Right lobe of liver (tissue), 6 donors: ENCODE measurements around the gene BOLA1. TPM values are rescaled to one million over a fixed set of nuclear protein-coding genes. Genes with fewer than 3 reads are reported as not detected.
"Not testable (repeated sequence)": the region's sequence is repeated elsewhere in the genome, so short reads cannot be mapped to it uniquely, and the experiment has no call there.

Experiments used
- ATAC-seq, 4 donors: fragments of 200-7000 bp; cut with Tn5 transposase; one replicate each; pipeline ENCODE4 v1.9.1; 2020; ENCODE audit warnings: mild to moderate bottlenecking in 4 of 4, moderate library complexity in 4 of 4
- DNase-seq, 3 donors: peaks; one replicate each; pipeline ENCODE4 v3.0.0-alpha.2; 2020
- H3K27ac ChIP-seq, 3 donors: fragments of 200-600 bp; one replicate each; pipeline ENCODE4 v1.8.0; 2022
- H3K27me3 ChIP-seq, 2 donors: fragments of 200-600 bp; one replicate each; pipeline ENCODE4 v1.8.0; 2022
- H3K36me3 ChIP-seq, 4 donors: fragments of 200-600 bp; sonication (generic) in 1 of 4; one replicate each; pipeline versions ENCODE4 v1.5.1 to v1.8.0; 2017 to 2022; ENCODE audit warnings: control low read depth in 1 of 4
- H3K4me1 ChIP-seq, 4 donors: fragments of 200-600 bp; sonication (generic) in 1 of 4; one replicate each; pipeline versions ENCODE4 v1.5.1 to v1.8.0; 2017 to 2022; ENCODE audit warnings: control low read depth in 1 of 4
- H3K4me3 ChIP-seq, 3 donors: fragments of 200-600 bp; one replicate each; pipeline ENCODE4 v1.8.0; 2022
- H3K9me3 ChIP-seq, 4 donors: fragments of 200-600 bp; sonication (generic) in 1 of 4; one replicate each; pipeline versions ENCODE4 v1.5.1 to v1.8.0; 2017 to 2022; ENCODE audit warnings: control low read depth in 1 of 4
- CTCF ChIP-seq, 4 donors: fragments of 200-600 bp in 3 of 4; fragments of 450-650 bp in 1 of 4; IDR thresholded peaks; one replicate each; pipeline versions ENCODE4 v1.5.1 to v1.8.0; 2016 to 2022; ENCODE audit warnings: antibody characterized with exemption in 4 of 4, mild to moderate bottlenecking in 2 of 4
- POLR2A ChIP-seq: fragments of 450-650 bp; IDR thresholded peaks from one replicate; pipeline ENCODE4 v1.6.1; 2017; ENCODE audit warnings: antibody characterized with exemption, mild to moderate bottlenecking
- WGBS: methylation state at CpG from one replicate; pipeline ENCODE4 v1.1.6; 2018; ENCODE audit warnings: low coverage, low lambda C conversion rate; ENCODE audit not compliant: insufficient coverage; ENCODE audit errors: missing lambda C conversion rate; 5-methylcytosine and 5-hydroxymethylcytosine counted together
- intact Hi-C, 2 donors: fragments of 100-400 bp; cut with DNase I; formaldehyde crosslinking; loops; one replicate each; pipeline versions ENCODE4 v1.11.2 to v1.14.1; 2022
- long read RNA-seq: library from polyadenylated mRNA; unstranded; transcript quantifications from one replicate; pipeline ENCODE4 v2.0.0, GENCODE V29; 2019
- total RNA-seq, 6 experiments: library from RNA; depleted of rRNA in 2 of 6; stranded (reverse); fragments of >200 nt in 2 of 6; fragmentation: NEBNext Ultra II Directional in 3 of 6; extraction: Animal tissue kit (Norgen Biotek cat#: 25700) in 3 of 6; gene quantifications; one replicate each; pipeline versions ENCODE4 v1.1.0 to v1.2.4, GENCODE V29; 2016 to 2023
- donor health status: DM: no; HTN: yes; CAD: no.
- donor health status: DM: no; HTN: no; CAD: no.
- donor health status: DM: no; HTN: no; CAD: no.
- donor health status: DM: no; HTN: yes; CAD: no.
- donor health status: DM: no; HTN: yes; CAD: no.

BOLA1 gene
- 10 to 100 TPM in 3 of 6 experiments, 1 to 10 TPM in 3; 8.4 to 23.7 (median 9.5) TPM for total RNA-seq
- long read RNA-seq, partial matches to known transcripts, result 1 of 4 reads
- long read RNA-seq, other reads (novel, unspliced or antisense), result 0 of 4 reads

- 2% methylated on average over 9 of the region's 65 CpGs for WGBS
- intact Hi-C loops, result no loop called here
- no peaks in the 10 kb centered on the region for H3K9me3 ChIP-seq
- H3K4me1 ChIP-seq, result peaks cover 0 to 8% (median 0%) of the 10 kb centered on the region in 4 donors
- peak; percentile 99 to 100 (median 99) for ATAC-seq
- no peaks in the 10 kb centered on the region for H3K36me3 ChIP-seq
- TF ChIP-seq CTCF (IDR thresholded peaks at IDR 0.05), result no peak
- peak; percentile 89 for TF ChIP-seq POLR2A
- H3K4me3 ChIP-seq, result peak within 1 kb of the TSS; percentile 65 to 69 (median 68)
- no peaks in the 10 kb centered on the region for H3K27me3 ChIP-seq
- H3K27ac ChIP-seq, result peak within 1 kb of the TSS; percentile 71 to 87 (median 74)
- DNase-seq, result peak; percentile 94 to 97 (median 97)
These were observed at the start of gene BOLA1 for GRCh38 chr1:149899460-149900284. Gene BOLA1 (plus strand): TSS chr1:149899568. CDS start chr1:149900060, 492 bp downstream.

- H3K9me3 ChIP-seq, result no peaks in the 10 kb centered on the region
- WGBS, result 3% methylated on average over 8 of the region's 9 CpGs
- H3K36me3 ChIP-seq, result no peaks in the 10 kb centered on the region
- ATAC-seq (no peak), DNase-seq (peak in 1 of 3 donors; percentile 31)
- intact Hi-C loops, result no loop called here
- TF ChIP-seq CTCF (IDR thresholded peaks at IDR 0.05) (no peak), POLR2A (no peak)
- H3K4me3 ChIP-seq, result peak overlapping the region; percentile 49 to 58 (median 53)
- peak overlapping the region; percentile 36 to 74 (median 72) for H3K27ac ChIP-seq
- no peaks in the 10 kb centered on the region for H3K27me3 ChIP-seq
- peaks cover 0 to 42% (median 10%) of the 10 kb centered on the region in 4 donors for H3K4me1 ChIP-seq
These were observed 49.4 kb upstream of the BOLA1 start for GRCh38 chr1:149849947-149850360.

GRCh38 chr1:149850732-149851345, 48.5 kb upstream of the BOLA1 start:
- H3K27ac ChIP-seq, H3K9me3 ChIP-seq, H3K4me3 ChIP-seq, DNase-seq, H3K36me3 ChIP-seq, H3K27me3 ChIP-seq, intact Hi-C loops: not testable (repeated sequence)
- peaks cover 0 to 39% (median 10%) of the 10 kb centered on the region in 4 donors for H3K4me1 ChIP-seq
- no CpG with 5 or more reads among the region's 62 CpGs for WGBS
- ATAC-seq, result peak; percentile 72 to 82 (median 78)

- H3K4me1 ChIP-seq, result peaks cover 0 to 31% (median 10%) of the 10 kb centered on the region in 4 donors
- H3K36me3 ChIP-seq, DNase-seq, H3K27me3 ChIP-seq, intact Hi-C loops, H3K27ac ChIP-seq, H3K4me3 ChIP-seq, H3K9me3 ChIP-seq: not testable (repeated sequence)
- ATAC-seq, result peak; percentile 55 to 74 (median 68)
- no CpG with 5 or more reads among the region's 53 CpGs for WGBS
These were observed 47.7 kb upstream of the BOLA1 start for GRCh38 chr1:149851585-149852213.

- peaks cover 0 to 26% (median 10%) of the 10 kb centered on the region in 4 donors for H3K4me1 ChIP-seq
- DNase-seq, H3K36me3 ChIP-seq, H3K9me3 ChIP-seq, intact Hi-C loops, H3K27ac ChIP-seq, H3K27me3 ChIP-seq, H3K4me3 ChIP-seq: not testable (repeated sequence)
- no CpG with 5 or more reads among the region's 26 CpGs for WGBS
- ATAC-seq, result peak; percentile 59 to 69 (median 64)
These were observed 47.1 kb upstream of the BOLA1 start for GRCh38 chr1:149852263-149852662.

- H3K4me3 ChIP-seq, DNase-seq, H3K9me3 ChIP-seq, H3K27ac ChIP-seq, H3K4me1 ChIP-seq, H3K36me3 ChIP-seq, H3K27me3 ChIP-seq, intact Hi-C loops: not testable (repeated sequence)
- no CpG with 5 or more reads among the region's 15 CpGs for WGBS
- ATAC-seq, result peak in 1 of 4 donors; percentile 5
These were observed 39.1 kb upstream of the BOLA1 start for GRCh38 chr1:149860271-149860670.

GRCh38 chr1:149860684-149861496, 38.5 kb upstream of the BOLA1 start:
- H3K36me3 ChIP-seq, DNase-seq, H3K4me1 ChIP-seq, H3K27ac ChIP-seq, H3K27me3 ChIP-seq, H3K4me3 ChIP-seq, intact Hi-C loops, H3K9me3 ChIP-seq: not testable (repeated sequence)
- no CpG with 5 or more reads among the region's 55 CpGs for WGBS
- ATAC-seq, result peak; percentile 85 to 89 (median 88)

- H3K4me3 ChIP-seq, result not testable (repeated sequence)
These were observed 37.8 kb upstream of the BOLA1 start for GRCh38 chr1:149861497-149862054.

More at GRCh38 chr1:149861497-149862054, 37.8 kb upstream of the BOLA1 start:
- H3K27ac ChIP-seq, H3K27me3 ChIP-seq, H3K4me1 ChIP-seq, intact Hi-C loops, DNase-seq, H3K9me3 ChIP-seq, H3K36me3 ChIP-seq: not testable (repeated sequence)
- no CpG with 5 or more reads among the region's 32 CpGs for WGBS
- ATAC-seq, result peak; percentile 36 to 55 (median 50)
